Progenitor cell of endocrine pancreas (in vitro differentiated cells): Measurements from ENCODE around the gene BTG3. TPM values are rescaled to one million over a fixed set of nuclear protein-coding genes. Genes with fewer than 3 reads are reported as not detected.

Experiments used
- DNase-seq: peaks from one replicate; pipeline ENCODE4 v3.0.0; 2021; ENCODE audit warnings: low spot score; ENCODE audit not compliant: unreplicated experiment
- H3K27ac Mint-ChIP-seq: 2 replicates; pipeline ENCODE4 v1.8.0; 2021; ENCODE audit warnings: mild to moderate bottlenecking, moderate library complexity, mixed read lengths
- H3K27me3 Mint-ChIP-seq: 2 replicates; pipeline ENCODE4 v1.8.0; 2021; ENCODE audit warnings: mixed read lengths
- H3K36me3 Mint-ChIP-seq: 2 replicates; pipeline ENCODE4 v1.8.0; 2022; ENCODE audit warnings: mixed read lengths; ENCODE audit not compliant: insufficient read depth
- H3K4me1 Mint-ChIP-seq: 2 replicates; pipeline ENCODE4 v1.8.0; 2021; ENCODE audit warnings: low read depth, mixed read lengths
- H3K4me3 Mint-ChIP-seq: 2 replicates; pipeline ENCODE4 v1.8.0; 2021; ENCODE audit warnings: low read depth, mild to moderate bottlenecking, moderate library complexity, mixed read lengths
- H3K9me3 Mint-ChIP-seq: 2 replicates; pipeline ENCODE4 v1.8.0; 2021; ENCODE audit warnings: low read depth, mixed read lengths
- long read RNA-seq: library from polyadenylated mRNA; unstranded; transcript quantifications from one replicate; pipeline ENCODE4 v2.0.0, GENCODE V29; 2020
- total RNA-seq: library from RNA; stranded (reverse); gene quantifications from 2 replicates; pipeline ENCODE4 v1.2.1, GENCODE V29; 2021
- TF ChIP-seq, protein P1 (sequence below): fragments of 200-600 bp; sonication (generic); IDR thresholded peaks from one replicate; pipeline ENCODE4 v1.5.0; 2021; ENCODE audit warnings: antibody characterized with exemption, mild to moderate bottlenecking; ENCODE audit not compliant: unreplicated experiment

BTG3 gene, protein sequence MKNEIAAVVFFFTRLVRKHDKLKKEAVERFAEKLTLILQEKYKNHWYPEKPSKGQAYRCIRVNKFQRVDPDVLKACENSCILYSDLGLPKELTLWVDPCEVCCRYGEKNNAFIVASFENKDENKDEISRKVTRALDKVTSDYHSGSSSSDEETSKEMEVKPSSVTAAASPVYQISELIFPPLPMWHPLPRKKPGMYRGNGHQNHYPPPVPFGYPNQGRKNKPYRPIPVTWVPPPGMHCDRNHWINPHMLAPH
- 29.0 and 29.8 TPM in 2 replicates for total RNA-seq
- long read RNA-seq, transcript BTG3-202 (5 exons, 1,456 nt), result major isoform, 53 of 68 reads
- long read RNA-seq, transcript BTG3-201 (6 exons, 1,485 nt), result minor isoform, 7 of 68 reads
- long read RNA-seq, partial matches to known transcripts, result 2 of 68 reads
- long read RNA-seq, other reads (novel, unspliced or antisense), result 3 of 68 reads

DNA sequence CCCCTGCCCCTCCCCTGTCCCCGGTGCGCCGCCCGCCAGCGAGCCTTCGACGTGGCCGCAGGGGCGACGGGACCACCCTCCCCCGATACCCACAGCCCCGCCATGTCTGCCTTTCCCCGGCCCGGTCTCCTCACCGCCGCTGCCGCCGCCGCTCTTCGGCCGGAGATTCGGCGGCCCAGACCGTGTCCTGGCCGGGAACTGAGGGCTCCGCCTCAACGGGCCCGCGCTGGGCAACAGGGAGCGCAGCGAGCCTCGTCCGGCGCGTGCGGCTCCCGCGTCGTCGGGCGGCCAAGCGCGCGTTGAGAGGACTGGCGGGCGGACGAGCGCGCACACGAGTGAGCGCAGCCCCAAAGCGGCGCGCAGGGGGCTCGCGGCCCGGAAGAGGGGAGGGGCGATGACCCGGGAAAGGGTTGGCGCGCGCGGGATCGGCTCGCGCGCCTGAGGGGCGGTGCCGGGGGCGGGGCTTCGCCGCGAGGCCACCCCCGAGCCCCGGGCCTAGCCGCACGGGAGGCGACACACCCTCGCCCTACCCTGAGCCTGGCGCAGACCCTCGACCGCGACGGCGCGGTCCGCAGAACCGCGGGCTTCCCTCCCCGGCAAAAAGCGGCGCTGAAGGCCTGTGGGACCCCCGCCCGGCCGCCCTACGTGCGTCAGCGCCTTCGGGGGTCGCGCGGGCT lies at the start of gene BTG3:
Gene BTG3 (minus strand): TSS at position 337 of the 677 bp plus-strand sequence. CDS start 3,757 bp downstream, outside the sequence.
- peaks cover 16% of the 10 kb centered on the region for H3K4me1 Mint-ChIP-seq
- H3K27me3 Mint-ChIP-seq, result no peaks in the 10 kb centered on the region
- H3K9me3 Mint-ChIP-seq, result no peaks in the 10 kb centered on the region
- H3K36me3 Mint-ChIP-seq, result peaks cover 8% of the 10 kb centered on the region
- peak; percentile 64 for DNase-seq
- H3K4me3 Mint-ChIP-seq, result peak within 1 kb of the TSS; percentile 79
- TF ChIP-seq, protein P1, sequence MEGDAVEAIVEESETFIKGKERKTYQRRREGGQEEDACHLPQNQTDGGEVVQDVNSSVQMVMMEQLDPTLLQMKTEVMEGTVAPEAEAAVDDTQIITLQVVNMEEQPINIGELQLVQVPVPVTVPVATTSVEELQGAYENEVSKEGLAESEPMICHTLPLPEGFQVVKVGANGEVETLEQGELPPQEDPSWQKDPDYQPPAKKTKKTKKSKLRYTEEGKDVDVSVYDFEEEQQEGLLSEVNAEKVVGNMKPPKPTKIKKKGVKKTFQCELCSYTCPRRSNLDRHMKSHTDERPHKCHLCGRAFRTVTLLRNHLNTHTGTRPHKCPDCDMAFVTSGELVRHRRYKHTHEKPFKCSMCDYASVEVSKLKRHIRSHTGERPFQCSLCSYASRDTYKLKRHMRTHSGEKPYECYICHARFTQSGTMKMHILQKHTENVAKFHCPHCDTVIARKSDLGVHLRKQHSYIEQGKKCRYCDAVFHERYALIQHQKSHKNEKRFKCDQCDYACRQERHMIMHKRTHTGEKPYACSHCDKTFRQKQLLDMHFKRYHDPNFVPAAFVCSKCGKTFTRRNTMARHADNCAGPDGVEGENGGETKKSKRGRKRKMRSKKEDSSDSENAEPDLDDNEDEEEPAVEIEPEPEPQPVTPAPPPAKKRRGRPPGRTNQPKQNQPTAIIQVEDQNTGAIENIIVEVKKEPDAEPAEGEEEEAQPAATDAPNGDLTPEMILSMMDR, result no peak
- peak within 1 kb of the TSS; percentile 97 for H3K27ac Mint-ChIP-seq

DNA sequence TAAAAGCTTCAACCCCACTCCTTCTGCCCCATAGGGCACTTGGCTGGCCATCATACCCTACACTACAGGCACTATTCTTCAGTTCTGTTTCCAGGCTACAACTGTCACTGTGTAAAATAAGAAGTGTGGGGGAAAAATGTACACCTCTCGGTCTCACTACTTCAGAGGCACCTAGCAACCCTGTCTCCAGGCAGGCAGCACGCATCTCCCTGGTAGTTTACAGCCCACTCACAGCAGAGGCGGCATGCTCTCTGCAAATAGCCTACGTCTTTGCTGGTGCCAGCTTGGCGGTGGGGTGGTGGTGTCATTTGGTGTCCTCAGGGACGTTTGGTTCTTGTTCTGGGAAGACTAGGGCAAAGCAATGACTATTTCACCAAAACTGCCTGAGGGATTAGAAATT lies 48.2 kb upstream of the BTG3 start:
- no peaks in the 10 kb centered on the region for H3K9me3 Mint-ChIP-seq
- no peaks in the 10 kb centered on the region for H3K36me3 Mint-ChIP-seq
- no peak overlapping the region for H3K4me3 Mint-ChIP-seq
- DNase-seq, result no peak
- peaks cover 3% of the 10 kb centered on the region for H3K4me1 Mint-ChIP-seq
- TF ChIP-seq, protein P1, result no peak
- no peaks in the 10 kb centered on the region for H3K27me3 Mint-ChIP-seq
- no peak overlapping the region for H3K27ac Mint-ChIP-seq

DNA sequence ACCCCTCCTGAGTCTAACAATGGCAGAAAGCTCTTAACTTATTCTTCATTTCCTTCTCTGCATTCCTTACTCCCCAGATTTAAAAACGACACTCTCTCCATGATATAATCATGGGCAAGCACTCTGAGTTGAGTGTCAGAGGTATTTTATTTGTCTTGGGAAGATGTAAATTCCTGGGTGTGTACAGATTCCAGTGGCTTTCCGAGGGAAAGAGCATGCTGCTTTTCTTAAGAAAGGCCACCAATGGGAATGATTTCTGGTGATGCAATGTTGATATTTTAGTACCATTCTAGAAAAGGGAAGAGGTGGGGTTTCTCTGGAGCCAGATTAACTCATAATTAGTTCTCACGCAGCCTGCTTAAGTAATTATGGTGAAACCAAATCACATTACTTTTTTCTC lies 47.8 kb upstream of the BTG3 start:
- H3K9me3 Mint-ChIP-seq, result no peaks in the 10 kb centered on the region
- no peaks in the 10 kb centered on the region for H3K36me3 Mint-ChIP-seq
- DNase-seq, result no peak
- H3K4me3 Mint-ChIP-seq, result no peak overlapping the region
- H3K27me3 Mint-ChIP-seq, result no peaks in the 10 kb centered on the region
- peaks cover under 1% of the 10 kb centered on the region for H3K4me1 Mint-ChIP-seq
- H3K27ac Mint-ChIP-seq, result no peak overlapping the region
- TF ChIP-seq, protein P1, result no peak

DNA sequence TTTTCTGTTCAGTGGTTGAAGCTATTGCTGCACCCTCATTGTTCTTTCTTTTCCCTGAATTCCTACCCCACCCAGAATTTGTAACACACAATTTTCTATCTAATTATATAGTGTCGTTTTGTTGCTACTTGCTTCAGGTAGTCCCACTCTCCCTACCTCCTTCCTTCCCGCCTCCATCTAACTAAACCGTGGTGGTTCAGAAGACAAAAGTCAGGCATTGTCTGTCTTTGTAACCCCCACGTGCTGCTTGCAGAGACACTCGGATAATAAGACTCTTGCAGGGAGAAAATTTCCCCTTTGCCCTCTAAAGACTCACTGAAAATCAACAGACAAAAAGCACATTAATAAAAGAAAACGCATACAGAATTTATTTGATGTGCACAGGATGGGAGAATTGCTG lies 46.2 kb upstream of the BTG3 start:
- Mint-ChIP-seq H3K4me3 (no peak overlapping the region), H3K4me1 (no peaks in the 10 kb centered on the region)
- no peak for DNase-seq

DNA sequence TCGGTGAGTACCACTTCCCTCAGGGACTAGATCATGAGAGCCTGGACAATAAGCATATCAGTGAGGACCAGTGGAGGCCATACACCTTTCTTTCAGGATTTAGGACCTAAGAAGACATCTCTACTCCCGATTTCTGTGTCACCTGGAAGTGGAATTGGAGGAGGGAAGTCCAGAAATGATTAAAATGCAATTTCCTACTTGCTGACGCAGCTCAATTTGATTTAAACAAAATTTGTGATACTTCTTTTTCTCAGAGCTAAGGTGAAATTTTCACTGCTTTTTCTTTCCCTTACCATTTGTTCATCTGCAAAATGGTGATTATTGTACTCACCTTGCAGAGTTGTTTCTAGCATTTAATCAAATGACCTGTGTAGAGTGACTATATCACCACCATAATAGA lies 38.8 kb upstream of the BTG3 start:
- TF ChIP-seq, protein P1, result no peak
- DNase-seq, result no peak
- Mint-ChIP-seq H3K9me3 (peaks cover 8% of the 10 kb centered on the region), H3K4me1 (peaks cover 7% of the 10 kb centered on the region), H3K27me3 (no peaks in the 10 kb centered on the region), H3K27ac (no peak overlapping the region), H3K36me3 (no peaks in the 10 kb centered on the region), H3K4me3 (no peak overlapping the region)

More for the DNA sequence above, 46.2 kb upstream of the BTG3 start:
- H3K9me3 Mint-ChIP-seq, result no peaks in the 10 kb centered on the region
- TF ChIP-seq, protein P1, result no peak
- no peaks in the 10 kb centered on the region for H3K36me3 Mint-ChIP-seq
- no peak overlapping the region for H3K27ac Mint-ChIP-seq
- H3K27me3 Mint-ChIP-seq, result no peaks in the 10 kb centered on the region
